Measurements from ENCODE around the gene CYTH2. TPM values are rescaled to one million over a fixed set of nuclear protein-coding genes. Genes with fewer than 3 reads are reported as not detected.

CYTH2 gene
- total RNA-seq, 1 experiment from 2014 or later, result 54.6 TPM

DNA sequence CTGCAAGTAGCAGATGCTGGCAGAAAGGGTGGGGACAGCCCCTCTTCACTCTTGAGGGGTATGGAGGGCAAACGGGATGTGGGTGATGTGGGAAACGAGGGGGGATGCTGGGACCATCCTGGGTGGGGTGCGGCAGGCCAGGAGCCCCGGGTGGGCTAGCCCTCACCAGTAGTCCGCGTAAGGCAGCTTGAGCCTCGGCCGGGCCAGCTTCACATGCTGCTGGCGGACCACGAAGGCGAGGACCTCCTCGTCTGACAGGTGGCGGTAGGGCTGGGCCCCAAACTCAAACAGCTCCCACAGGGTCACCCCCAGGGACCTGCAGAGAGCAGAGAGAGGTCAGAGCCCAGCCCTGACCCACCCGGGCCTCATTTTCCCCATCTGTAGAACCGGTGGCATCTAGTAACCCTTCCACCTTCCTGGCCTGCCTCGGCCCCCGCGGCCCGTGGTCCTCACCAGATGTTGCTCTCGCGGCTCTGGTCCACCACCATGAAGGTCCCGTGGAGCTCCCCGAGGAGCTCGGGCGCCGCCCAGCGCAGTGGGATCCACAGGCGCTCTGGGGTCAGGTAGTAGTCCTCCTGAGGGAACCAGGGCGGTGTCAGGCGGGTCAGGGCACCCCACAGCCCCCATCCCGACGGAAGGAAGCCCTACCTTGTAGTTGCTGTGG is 31.8 kb downstream of the CYTH2 start:
- no peak for DNase-seq (ENCODE audit: low read depth in 1 of 2, low spot score in 2 of 2)
- Histone ChIP-seq H3K9me3 (replicated peaks) (no peaks in the 10 kb centered on the region), H3K4me1 (replicated peaks) (no peaks in the 10 kb centered on the region), H3K27me3 (replicated peaks) (peaks cover 45% of the 10 kb centered on the region), H3K4me3 (no peak overlapping the region), H3K27ac (no peak overlapping the region), H3K36me3 (no peaks in the 10 kb centered on the region)

DNA sequence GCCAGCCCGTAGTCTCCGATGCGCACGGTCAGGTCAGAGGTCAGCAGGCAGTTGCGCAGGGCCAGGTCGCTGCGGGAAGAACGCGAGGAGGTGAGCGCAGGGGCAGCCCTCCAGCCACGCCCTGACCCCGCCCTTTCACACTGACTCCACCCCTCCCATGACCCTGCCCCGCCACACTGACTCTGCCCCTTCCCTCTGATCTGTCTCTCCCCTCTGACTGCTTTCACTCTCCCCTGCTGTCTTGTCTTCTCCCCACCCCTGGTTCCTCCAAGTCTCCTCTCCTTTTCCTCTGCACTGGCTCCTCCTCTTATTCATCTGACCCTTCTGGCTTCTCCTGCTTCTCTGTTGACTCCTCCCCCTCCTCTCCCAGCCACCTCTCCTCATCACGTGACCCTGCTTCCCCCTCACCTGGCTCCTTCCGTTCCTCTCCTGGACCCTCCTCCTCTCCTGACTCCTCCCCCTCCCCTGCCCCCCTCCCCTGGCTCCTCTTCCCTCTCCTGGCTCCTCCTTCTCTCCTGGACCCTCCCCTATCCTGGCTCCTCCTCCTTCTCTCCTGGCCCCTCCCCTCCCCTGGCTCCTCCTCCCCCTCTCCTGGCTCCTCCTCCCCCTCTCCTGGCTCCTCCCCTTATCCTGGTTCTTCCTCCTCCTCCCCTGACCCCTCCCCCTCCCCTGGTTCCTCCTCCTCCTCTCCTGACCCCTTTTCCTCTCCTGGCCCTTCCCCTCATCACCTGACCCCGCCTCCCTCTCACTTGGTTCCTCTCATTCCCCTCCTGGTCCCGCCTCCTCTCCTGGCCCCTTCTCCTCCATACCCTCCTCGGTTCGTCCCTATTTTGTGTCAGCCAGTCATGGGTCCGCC is 32.6 kb downstream of the CYTH2 start:
- H3K27ac ChIP-seq, result no peak overlapping the region
- no peaks in the 10 kb centered on the region for H3K36me3 ChIP-seq
- H3K4me3 ChIP-seq, result no peak overlapping the region
- no peak for DNase-seq (ENCODE audit: low read depth in 1 of 2, low spot score in 2 of 2)
- H3K4me1 ChIP-seq (replicated peaks), result no peaks in the 10 kb centered on the region
- H3K27me3 ChIP-seq (replicated peaks), result peaks cover 42% of the 10 kb centered on the region
- no peaks in the 10 kb centered on the region for H3K9me3 ChIP-seq (replicated peaks)

DNA sequence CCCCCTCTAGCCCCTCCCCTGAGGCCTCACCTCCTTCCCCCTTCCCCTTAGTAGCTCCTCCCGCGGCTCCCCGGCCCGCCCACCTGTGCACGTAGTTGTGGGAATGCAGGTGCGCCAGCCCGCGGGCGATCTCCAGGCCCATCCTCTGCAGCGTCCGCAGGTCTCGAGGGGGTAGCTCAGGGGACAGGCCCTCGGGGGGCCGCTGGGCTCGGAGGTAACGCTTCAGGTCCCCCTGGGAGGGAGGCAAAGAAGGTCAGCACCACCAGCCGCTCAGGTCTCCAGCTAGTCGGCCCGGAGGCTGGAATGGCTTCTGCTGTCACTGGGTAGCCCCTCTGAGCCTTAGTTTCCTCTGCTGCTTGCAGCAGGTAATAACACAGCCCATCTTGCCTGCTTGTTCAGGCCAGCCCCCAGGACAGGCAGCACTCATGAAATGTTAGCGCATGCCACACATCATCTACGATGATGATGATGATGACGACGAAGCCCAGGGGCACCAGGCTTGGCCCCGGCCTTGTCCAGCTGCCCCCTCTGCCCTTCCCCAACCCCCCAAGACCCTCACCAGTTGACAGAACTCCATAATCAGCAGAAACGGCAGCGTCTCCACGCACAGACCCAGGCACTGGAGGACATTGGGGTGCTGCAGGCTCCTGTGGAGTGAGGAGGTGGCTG is 33.3 kb downstream of the CYTH2 start:
- Histone ChIP-seq H3K27ac (no peak overlapping the region), H3K4me1 (replicated peaks) (no peaks in the 10 kb centered on the region), H3K9me3 (replicated peaks) (no peaks in the 10 kb centered on the region), H3K4me3 (no peak overlapping the region), H3K27me3 (replicated peaks) (peaks cover 39% of the 10 kb centered on the region), H3K36me3 (no peaks in the 10 kb centered on the region)
- no peak for DNase-seq (ENCODE audit: low read depth in 1 of 2, low spot score in 2 of 2)

DNA sequence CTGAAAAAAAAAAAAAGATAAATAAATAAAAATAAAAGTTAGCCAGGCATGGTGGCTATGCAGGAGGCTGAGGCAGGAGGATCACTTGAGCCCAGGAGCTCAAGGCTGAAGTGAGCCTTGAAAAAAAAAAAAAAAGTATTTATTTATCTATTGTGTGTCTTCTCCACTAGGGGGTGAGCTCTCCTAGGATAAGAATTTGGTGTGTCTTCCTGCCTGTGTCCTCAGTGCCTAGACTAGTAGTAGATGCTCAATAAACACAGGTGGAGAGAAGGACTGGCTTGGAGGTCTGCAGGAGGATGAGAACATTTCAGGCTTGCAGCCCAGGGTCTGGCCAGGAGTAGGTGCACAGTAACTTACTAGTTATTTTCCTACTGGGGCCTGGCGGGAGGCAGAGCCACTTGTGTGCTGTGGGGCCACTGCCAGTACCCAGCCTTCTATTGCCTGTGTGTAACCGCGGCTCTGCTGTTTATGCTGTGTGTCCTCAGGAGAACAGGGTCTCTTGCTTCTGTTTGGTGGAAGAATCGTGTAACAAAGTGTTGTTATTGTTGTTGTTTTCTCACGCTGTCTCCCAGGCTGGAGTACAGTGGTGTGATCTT is 37.1 kb downstream of the CYTH2 start:
- H3K27me3 ChIP-seq (replicated peaks), result peaks cover 30% of the 10 kb centered on the region
- peak in 1 of 2 experiments; percentile 38 for DNase-seq (ENCODE audit: low read depth in 1 of 2, low spot score in 2 of 2)
- H3K9me3 ChIP-seq (replicated peaks), result no peaks in the 10 kb centered on the region
- H3K4me3 ChIP-seq, result no peak overlapping the region
- H3K36me3 ChIP-seq, result no peaks in the 10 kb centered on the region
- no peak overlapping the region for H3K27ac ChIP-seq
- H3K4me1 ChIP-seq (replicated peaks), result no peaks in the 10 kb centered on the region

DNA sequence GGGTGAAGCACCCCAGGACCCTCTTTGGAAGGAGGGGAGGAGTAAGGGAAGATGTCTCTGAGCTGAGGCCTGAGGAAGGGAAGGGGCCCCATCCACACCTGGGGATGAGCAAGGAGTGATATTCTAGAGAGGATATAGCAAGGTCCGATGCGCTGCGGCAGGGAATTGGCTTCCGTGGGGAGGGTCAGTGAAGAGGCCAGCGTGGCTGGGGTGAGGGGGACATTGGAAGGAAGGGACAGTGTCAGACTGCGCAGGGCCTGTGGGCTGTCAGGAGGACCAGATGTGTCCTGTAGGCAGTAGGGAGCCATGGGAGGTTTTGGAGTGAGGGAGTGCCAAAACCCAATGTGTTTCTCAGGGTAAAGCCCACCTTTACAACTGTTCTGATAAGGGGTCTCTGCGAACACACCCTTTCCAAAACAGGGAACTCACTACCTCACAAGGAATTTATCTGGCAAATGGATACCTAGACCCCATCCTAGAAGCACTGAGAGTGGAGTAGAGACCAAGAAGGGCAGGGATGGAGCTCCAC is 38.8 kb downstream of the CYTH2 start:
- Histone ChIP-seq H3K9me3 (replicated peaks) (0 out of 2 replicates have a peak, but pooled peaks cover 2% of the 10 kb centered on the region), H3K4me3 (no peak overlapping the region), H3K27me3 (replicated peaks) (peaks cover 32% of the 10 kb centered on the region), H3K36me3 (no peaks in the 10 kb centered on the region), H3K27ac (no peak overlapping the region), H3K4me1 (replicated peaks) (no peaks in the 10 kb centered on the region)
- DNase-seq (ENCODE audit: low read depth in 1 of 2, low spot score in 2 of 2), result no peak

DNA sequence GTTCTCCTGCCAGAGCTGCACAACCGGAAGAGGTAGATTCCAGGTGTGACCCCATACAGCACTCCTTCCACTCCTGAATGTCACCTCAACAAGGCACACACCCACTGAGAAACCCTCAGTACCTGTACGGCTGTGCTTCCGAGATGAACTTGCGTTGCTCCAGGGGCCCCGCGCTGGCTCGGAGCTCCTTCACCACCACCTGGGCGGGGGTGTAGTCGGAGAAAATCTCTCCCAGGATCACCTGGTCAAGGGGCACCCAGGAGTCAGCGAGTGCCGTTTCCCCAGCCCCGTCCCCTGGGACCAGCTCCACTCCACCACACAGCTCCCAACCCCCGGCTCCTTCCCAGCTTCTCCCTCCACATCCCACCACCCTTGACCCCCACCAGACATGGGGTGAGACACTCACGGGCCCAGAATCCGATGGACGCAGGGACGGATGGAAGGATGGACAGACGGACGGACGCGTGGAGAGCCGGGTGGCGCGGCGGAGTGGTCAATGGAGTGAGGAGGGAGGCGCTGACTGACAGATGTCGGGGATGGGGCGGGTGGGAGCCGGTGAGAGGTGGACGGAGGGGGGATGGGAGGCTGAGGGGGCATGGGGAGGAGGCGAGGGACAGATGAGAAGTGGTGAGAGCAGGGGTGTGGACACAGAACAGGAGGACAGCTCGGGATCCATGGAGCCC is 39.7 kb downstream of the CYTH2 start:
- no peak overlapping the region for H3K4me3 ChIP-seq
- DNase-seq (ENCODE audit: low read depth in 1 of 2, low spot score in 2 of 2), result no peak
- peaks cover 41% of the 10 kb centered on the region for H3K27me3 ChIP-seq (replicated peaks)
- no peaks in the 10 kb centered on the region for H3K36me3 ChIP-seq
- H3K27ac ChIP-seq, result no peak overlapping the region
- H3K9me3 ChIP-seq (replicated peaks), result 0 out of 2 replicates have a peak, but pooled peaks cover 2% of the 10 kb centered on the region
- 0 out of 2 replicates have a peak, but pooled peaks cover 3% of the 10 kb centered on the region for H3K4me1 ChIP-seq (replicated peaks)

DNA sequence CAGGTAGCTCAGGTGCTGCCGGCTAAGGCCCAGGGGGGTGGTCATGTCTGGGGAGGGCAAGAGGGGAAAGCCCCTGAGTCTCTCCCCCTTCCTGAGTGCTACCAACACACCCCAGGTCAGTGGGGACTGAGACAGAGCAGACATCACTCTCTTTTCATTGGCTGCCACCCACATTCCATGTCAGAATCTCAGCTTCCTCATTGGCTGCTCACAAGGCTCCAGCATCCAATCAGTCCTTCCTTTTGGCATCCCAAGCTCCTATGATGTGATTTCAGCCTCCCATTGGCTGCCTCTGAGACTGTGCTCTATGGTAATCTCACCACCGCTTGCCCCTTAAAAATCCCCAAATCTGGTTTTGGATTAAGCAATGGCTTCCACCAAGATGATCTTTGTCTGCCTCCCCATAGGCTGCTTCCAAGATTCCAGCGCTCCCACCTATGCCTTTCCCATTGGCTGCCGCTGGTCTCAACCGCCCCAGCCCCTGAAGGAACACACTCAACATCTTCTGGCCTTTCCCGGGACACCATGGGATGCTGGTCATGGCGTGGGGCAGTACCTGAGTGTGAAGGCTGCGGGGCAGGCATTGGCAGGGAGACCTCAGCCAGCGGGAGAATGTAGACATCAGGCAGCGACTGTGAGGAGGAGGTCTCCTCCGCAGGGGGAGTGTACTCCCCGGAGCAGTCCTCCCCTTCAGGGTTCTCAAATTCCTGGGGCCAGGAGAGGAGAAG is 40.5 kb downstream of the CYTH2 start:
- Histone ChIP-seq H3K4me1 (replicated peaks) (0 out of 2 replicates have a peak, but pooled peaks cover 3% of the 10 kb centered on the region), H3K27ac (no peak overlapping the region), H3K27me3 (replicated peaks) (peaks cover 43% of the 10 kb centered on the region), H3K36me3 (no peaks in the 10 kb centered on the region), H3K4me3 (no peak overlapping the region), H3K9me3 (replicated peaks) (0 out of 2 replicates have a peak, but pooled peaks cover 2% of the 10 kb centered on the region)
- DNase-seq (ENCODE audit: low read depth in 1 of 2, low spot score in 2 of 2), result no peak

DNA sequence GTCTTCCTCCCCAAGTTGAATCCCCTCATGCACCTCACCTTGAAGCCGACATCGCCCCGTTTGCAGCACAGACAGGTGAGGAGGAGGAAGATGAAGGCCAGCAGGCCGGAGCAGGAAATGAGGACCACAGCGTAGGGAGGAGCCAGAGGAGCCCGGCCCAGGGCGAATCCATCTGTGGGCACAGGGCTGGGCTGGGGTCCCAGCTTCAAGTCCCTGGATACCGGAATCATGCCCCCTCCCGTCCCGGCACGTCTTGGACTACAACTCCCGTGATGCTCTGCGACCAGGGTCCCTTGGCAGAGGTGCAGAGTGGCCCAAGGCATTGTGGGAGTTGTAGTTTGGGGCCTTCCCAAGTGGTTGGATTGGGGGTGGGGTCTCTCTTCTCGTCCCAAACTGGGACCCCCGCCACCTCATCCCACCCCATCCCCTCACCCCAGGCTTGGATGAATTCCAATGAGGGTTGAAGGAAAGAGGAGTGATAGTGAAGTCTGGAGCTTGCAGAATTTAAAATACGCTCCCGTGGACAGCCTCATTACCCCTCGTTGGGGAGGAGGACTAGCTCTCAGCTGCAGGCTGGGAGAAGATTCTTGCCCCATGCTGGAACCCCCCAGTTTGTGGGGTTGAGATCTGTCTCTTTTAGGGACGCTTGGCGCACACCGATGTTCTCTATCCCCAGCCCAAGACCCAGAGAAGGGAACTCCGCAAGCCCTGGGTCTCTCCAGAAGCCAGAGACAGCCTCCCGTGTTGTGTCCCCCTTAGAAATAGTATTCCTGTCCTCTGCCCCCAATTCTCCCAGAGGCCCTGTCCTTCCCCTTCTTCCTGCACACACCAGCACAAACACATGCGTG is 41.5 kb downstream of the CYTH2 start:
- H3K4me1 ChIP-seq (replicated peaks), result 0 out of 2 replicates have a peak, but pooled peaks cover 3% of the 10 kb centered on the region
- no peak overlapping the region for H3K27ac ChIP-seq
- H3K27me3 ChIP-seq (replicated peaks), result peaks cover 43% of the 10 kb centered on the region
- 0 out of 2 replicates have a peak, but pooled peaks cover 2% of the 10 kb centered on the region for H3K9me3 ChIP-seq (replicated peaks)
- H3K4me3 ChIP-seq, result no peak overlapping the region
- no peak for DNase-seq (ENCODE audit: low read depth in 1 of 2, low spot score in 2 of 2)
- H3K36me3 ChIP-seq, result no peaks in the 10 kb centered on the region

DNA sequence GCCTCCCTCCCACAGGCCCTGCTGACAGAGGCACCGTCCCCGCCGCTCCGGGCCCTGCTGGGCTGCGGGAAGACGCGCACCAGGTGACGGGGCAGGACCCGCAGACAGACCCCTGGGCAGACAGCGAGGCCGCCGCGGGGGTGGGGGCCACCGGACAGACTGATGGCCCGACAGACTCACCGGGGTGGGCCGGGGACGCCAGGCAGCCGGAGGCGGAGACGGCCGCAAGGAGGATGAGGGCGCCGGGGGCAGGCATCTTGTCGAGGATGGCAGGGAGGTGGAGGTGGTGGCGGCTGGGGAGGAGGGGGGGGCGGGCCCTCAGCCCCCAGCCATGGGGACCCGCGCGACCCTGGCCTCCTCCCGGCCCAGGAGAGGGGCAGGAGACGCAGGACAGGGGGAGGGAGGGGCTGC is 42.2 kb downstream of the CYTH2 start:
- 0 out of 2 replicates have a peak, but pooled peaks cover 3% of the 10 kb centered on the region for H3K4me1 ChIP-seq (replicated peaks)
- no peak for DNase-seq (ENCODE audit: low read depth in 1 of 2, low spot score in 2 of 2)
- no peak overlapping the region for H3K27ac ChIP-seq
- no peaks in the 10 kb centered on the region for H3K36me3 ChIP-seq
- 0 out of 2 replicates have a peak, but pooled peaks cover 2% of the 10 kb centered on the region for H3K9me3 ChIP-seq (replicated peaks)
- H3K27me3 ChIP-seq (replicated peaks), result peaks cover 43% of the 10 kb centered on the region
- no peak overlapping the region for H3K4me3 ChIP-seq

DNA sequence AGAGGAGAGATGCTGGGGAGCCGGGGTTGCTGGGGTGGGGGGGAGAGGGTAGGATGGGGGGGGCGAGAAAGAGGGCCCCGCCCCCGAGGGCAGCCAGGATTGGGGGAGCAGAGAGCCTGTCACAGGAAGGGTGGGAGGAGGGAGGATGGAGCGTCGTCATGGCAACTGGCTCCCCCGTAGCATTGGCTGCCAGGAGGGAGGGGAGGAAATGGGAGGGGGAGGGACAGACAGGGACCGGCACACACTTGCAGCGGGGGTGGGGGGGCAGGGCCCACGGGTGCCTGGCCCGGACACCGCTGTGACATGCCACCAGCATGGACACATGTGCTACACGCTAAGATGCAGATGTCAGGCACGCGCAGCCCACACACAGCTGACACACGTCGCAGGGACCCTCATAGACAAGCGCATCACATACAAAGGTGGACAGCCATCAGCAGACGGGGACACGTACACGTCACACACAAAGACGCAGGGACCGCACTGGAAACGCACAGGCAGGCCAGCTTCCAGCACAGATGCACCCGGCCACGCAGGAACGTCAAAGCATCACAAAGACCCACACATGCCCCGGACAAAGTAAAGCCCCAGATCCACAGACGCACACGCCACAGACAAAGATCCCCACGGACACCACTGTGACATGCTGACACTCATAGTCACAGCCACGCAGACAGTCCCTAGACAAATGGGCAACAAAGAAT is 42.8 kb downstream of the CYTH2 start, which contains the start of gene LMTK3:
Gene LMTK3 (minus strand): TSS at position 36 of the 704 bp plus-strand sequence. CDS start 259 bp downstream, outside the sequence.
- DNase-seq (ENCODE audit: low read depth in 1 of 2, low spot score in 2 of 2), result no peak
- no peak within 1 kb of the TSS for H3K4me3 ChIP-seq
- H3K27ac ChIP-seq, result no peak within 1 kb of the TSS
- H3K4me1 ChIP-seq (replicated peaks), result 0 out of 2 replicates have a peak, but pooled peaks cover 3% of the 10 kb centered on the region
- H3K36me3 ChIP-seq, result no peaks in the 10 kb centered on the region
- peaks cover 43% of the 10 kb centered on the region for H3K27me3 ChIP-seq (replicated peaks)
- 0 out of 2 replicates have a peak, but pooled peaks cover 2% of the 10 kb centered on the region for H3K9me3 ChIP-seq (replicated peaks)

Data from SJSA1 (cell line).